Stimulated activated CD8-positive, alpha-beta memory T cell treated with anti-CD3 and anti-CD28 coated beads, Interleukin-7, amount 100 ng/mL, for 48 hours (primary cell): ENCODE measurements around the gene SNX8.
A peak's percentile ranks its signal among the peaks of the same experiment; 100 is the strongest.
"Not testable (repeated sequence)": the region's sequence is repeated elsewhere in the genome, so short reads cannot be mapped to it uniquely, and the experiment has no call there.

Experiments used
- DNase-seq, 2 donors: peaks; one replicate each; pipeline ENCODE4 v3.0.0-alpha.2; 2020; ENCODE audit warnings: low read depth in 1 of 2; ENCODE audit errors: extremely low read depth in 1 of 2

The SNX8 gene

DNA sequence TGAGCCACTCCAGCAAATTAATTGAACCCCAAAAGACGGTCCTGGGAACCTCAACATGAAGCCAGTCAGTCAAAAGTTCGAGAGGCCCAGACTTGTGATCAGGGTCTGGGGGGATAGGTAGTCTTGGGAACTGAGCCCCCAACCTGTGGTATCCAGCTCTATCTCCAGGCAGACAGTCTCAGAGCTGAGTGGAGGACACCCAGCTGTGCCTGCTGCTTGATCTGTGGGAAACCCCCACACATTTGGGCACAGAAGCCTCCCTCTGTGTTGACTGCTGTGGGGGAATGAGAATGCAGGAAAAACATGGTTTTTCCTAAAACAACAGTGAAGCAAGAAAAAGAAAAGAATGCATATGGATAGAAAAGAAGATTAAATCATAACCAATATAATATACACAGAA lies 16.3 kb upstream of the SNX8 start:
- DNase-seq = no peak

DNA sequence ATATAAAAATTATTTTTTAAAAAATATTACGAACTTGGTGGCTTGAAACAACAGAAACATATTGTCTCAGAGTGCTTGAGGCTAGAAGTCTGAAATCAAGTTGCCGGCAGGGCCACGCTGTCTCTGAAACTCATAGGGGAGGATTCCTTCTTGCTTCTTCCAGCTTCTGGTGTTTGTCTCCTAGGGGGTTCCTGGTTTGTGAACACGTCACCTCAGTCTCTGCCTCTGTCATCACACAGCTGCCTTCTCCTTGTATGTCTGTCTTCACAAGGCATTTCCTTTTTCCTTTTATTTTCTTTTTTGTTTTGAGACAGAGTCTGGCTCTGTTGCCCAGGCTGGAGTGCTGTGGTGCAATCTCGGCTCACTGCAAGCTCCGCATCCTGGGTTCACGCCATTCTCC lies 12.7 kb upstream of the SNX8 start:
- no peak for DNase-seq

DNA sequence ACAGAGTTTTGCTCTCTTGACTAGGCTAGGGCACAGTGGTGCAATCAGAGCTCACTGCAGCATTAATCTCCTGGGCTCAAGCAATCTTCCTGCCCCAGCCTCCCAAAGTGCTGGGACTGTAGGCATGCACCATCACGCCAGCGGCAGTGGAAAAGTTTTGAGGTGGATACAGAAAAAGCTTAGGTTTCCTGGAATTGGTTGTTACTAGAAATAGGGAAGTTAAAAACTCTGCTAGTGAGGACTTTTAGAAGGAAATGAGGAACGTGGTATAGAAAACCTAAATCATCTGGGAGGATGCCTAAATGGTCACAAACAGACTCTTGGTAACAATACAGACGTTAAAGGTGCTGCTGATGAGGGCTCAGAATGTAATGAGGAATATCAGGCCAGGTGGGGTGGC lies 10.9 kb upstream of the SNX8 start:
- DNase-seq = no peak

DNA sequence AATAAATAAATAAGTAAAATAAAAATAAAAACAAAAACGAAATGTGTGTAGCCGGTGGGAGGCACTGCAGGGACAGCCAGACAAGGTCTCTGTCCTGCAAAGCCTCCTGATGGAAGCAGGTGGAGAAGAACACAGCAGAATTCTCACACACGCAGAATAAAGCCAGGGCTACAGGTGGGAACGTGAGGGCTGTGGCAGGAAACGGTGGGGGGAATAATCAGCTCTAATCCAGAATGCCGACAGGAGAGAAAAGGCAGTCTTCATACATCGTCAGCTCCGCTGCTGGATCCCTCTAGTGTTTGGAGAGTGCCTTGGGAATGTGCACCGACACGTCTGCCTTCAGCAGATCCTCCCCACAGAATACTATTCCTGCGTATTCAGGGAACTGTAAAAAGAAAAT lies 6.8 kb upstream of the SNX8 start:
- DNase-seq = no peak

DNA sequence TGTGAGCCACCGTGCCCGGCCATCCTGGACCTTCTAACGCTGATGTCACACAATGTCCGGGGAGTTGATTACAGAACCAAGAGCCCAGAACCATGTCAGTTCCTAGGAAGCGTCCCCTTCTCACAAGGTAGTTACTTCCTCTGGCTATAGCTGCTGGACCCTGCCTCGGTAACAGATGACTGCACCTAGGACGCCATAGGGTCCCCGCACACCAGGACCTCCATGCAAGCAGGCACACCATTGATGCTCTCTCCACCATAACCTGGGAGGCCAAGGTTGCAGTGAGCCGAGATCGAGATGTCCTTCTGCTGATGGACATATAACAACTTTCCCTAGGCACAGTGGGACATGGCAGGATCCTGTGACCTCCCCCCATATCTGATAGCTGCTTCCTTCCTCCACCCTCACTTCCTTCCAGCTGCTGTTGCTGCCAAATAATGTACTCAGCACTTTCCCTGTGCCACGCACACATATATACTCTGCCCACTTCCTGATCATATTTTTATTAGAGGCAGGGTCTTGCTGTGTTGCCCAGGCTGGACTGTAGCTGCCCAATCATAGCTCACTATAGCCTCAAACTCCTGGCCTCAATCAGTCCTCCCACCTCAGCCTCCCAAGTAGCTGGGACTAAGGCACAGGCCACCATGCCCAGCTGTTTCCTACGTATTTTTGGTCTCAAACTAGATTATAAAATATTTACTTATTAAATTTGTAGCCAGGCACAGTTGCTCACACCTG lies 3.5 kb upstream of the SNX8 start:
- DNase-seq = no peak

DNA sequence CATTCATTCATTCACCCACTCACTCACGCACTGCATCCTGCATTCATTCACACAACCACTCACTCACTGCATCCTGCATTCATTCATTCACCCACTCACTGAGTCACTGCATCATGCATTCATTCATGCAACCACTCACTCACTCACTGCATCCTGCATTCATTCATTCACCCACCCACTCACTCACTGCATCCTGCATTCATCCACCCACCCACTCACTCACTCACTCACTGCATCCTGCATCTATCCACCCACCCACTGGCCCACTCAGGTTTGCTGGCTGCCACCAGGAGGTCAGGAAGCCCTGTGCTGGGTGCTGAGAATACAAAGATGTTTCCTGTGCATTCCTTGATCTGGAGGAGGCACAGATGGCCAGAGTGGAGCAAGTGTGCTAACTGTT lies 2.3 kb upstream of the SNX8 start:
- no peak for DNase-seq

DNA sequence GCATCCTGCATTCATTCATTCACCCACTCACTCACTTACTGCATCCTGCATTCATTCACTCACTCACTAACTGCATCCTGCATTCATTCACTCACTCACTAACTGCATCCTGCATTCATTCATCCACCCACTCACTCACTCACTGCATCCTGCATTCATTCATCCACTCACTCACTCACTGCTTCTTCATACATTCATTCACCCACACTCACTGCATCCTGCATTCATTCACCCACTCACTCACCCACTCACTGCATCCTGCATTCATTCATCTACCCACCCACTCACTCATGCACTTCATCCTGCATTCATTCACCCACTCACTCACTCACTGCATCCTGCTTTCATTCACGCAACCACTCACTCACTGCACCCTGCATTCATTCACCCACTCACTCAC lies 1.5 kb upstream of the SNX8 start:
- DNase-seq = no peak

DNA sequence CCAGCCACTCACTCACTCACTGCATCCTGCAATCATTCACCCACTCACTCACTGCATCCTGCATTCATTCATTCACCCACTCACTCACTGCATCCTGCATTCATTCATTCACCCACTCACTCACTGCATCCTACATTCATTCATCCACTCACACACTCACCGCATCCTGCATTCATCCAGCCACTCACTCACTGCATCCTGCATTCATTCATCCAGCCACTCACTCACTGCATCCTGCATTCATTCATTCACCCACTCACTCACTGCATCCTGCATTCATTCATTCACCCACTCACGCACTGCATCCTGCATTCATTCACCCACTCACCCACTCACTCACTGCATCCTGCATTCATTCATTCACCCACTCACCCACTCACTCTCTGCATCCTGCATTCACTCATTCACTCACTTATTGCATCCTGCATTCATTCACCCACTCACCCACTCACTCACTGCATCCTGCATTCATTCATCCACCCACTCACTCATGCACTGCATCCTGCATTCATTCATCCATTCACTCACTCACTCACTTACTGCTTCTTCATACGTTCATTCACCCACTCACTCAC lies 802 bp upstream of the SNX8 start:
- DNase-seq = not testable (repeated sequence)

DNA sequence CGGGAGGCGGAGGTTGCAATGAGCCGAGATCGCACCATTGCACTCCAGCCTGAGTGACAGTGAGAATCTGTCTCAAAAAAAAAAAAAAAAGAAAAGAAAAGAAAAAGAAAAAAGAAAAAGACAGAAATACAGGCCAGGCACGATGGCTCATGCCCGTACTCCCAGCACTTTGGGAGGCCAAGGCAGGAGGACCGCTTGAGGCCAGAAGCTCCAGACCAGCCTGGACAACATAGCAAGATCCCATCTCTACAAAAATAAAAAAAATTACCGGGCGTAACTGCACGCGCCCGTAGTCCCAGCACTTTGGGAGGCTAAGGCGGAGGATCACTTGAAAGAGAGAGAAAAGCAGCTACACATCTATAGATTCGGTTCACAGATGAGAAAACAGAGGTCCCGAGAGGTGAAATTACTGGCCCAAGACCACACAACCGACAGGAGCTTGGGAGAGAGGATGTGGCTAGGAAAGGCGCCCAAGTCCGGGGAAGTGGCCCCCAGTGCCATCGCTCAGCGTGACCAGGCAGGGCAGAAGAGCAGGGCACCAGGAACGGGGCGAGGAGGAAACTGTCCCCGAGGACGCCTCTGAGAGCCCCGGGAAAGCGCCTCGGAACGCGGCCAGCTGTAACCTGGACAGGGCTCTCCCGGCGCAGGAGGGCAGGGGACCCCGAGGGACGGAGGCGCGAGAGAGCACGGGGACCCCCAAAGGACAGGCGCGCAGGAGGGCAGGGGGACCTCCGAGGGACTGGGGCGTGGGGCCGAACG lies 612 bp downstream of the SNX8 start:
- peak in 1 of 2 donors; percentile 11 for DNase-seq

DNA sequence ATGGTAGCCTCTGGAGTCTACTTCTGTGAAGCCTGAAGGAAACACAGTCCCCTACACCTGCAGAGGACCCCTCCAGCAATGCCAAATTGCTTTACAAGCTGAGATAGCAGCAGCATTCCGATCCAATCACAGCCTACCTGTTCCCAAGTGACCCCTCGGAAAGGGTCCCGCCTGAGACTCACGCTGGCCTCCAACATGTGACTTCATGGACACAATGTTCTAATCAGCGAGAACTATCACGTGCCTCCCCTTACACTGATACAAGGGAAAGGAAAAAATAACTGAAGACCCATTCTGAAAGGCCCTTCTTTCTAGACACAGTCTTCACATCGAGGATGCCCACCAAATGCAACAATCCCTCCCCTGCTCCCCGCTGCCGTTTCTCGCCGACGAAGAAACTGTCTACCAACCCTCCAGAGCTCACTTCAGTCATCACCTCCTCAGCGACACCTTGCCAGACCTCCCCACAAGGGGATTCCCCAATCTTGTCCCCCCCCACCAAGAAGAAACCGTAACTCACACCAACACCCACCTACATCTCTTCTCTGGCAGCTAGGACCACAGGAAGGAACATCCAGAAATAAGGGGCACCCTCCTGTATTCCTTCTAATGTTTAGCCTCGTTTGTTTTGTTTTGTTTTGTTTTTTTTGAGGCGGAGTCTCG lies 1.8 kb downstream of the SNX8 start:
- no peak for DNase-seq

DNA sequence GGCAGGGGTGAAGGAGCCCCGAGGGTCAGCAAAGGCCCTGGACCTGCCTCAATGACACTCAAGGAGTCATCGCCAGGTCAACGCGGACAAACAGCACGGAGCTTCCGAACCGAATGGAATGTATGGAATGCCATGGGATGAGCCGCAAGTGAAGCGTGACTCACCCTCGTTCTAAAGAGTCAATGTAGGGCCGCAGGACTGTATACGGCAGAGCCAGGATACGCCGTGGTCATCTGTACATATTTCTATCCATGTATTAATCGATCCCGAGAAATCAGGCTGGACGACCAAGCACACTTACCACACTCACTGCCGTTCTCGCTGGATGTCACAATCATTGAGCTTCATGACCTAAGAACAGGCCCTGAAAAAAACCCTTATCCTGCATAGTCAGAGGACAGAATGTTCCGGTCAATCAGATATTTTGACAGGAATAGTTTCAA lies 4.3 kb downstream of the SNX8 start:
- no peak for DNase-seq

DNA sequence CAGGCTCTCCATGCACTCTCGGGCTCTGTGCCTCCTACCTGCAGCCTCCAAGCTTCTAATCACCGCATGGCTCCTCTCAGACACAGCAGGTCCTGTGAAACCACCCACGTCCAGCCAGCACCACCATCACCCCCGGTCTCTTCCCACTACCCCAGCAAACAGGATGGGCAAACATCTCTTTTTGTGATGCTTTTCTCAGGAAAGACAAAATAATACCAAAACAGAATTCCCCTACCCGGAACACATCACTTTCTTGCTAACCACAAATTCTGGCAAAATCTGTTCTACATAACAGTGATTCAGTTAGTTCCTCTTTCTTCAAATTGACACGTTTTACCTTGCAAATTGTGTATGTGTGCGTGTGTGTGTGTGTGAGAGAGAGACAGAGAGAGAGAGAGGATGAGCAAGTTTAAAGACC lies 6.5 kb downstream of the SNX8 start:
- no peak for DNase-seq

DNA sequence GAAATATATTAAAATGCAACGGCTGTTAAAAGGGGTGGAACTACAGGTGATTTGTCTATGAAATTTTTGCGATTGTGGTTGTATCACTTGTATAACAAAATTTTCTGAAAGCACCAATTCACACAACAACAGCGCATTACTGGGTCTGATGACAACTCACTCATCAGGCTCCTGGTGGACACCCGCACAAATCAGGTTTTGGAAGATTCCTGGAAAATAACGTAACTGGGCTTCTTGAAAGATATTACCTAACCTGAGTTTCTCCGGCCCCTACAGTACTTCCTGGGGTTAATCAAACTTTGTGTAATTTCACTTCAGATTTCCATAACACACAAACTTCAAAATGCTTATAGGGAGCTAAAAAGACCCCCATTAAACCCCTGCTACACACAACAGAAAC lies 7.6 kb downstream of the SNX8 start:
- no peak for DNase-seq

DNA sequence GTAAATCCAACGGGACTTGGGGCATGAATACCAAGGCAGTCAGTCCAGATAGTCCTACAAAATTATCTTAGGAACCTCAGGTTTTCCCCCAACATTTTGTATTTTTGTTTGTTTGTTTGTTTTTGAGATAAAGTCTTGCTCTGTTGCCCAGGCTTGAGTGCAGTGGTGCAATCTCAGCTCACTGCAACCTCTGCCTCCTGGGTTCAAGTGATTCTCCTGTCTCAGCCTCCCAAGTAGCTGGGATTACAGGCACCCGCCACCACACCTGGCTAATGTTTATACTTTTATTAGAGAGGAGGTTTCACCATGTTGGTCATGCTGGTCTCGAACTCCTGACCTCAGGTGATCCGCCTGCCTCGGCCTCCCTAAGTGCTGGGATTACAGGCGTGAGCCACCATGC lies 9.0 kb downstream of the SNX8 start:
- not testable (repeated sequence) for DNase-seq

DNA sequence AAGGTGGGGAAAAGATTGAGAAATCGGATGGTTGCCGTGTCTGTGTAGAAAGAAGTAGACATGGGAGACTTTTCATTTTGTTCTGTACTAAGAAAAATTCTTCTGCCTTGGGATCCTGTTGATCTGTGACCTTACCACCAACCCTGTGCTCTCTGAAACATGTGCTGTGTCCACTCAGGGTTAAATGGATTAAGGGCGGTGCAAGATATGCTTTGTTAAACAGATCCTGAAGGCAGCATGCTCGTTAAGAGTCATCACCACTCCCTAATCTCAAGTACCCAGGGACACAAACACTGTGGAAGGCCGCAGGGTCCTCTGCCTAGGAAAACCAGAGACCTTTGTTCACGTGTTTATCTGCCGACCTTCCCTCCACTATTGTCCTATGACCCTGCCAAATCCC lies 10.7 kb downstream of the SNX8 start:
- DNase-seq = not testable (repeated sequence)

DNA sequence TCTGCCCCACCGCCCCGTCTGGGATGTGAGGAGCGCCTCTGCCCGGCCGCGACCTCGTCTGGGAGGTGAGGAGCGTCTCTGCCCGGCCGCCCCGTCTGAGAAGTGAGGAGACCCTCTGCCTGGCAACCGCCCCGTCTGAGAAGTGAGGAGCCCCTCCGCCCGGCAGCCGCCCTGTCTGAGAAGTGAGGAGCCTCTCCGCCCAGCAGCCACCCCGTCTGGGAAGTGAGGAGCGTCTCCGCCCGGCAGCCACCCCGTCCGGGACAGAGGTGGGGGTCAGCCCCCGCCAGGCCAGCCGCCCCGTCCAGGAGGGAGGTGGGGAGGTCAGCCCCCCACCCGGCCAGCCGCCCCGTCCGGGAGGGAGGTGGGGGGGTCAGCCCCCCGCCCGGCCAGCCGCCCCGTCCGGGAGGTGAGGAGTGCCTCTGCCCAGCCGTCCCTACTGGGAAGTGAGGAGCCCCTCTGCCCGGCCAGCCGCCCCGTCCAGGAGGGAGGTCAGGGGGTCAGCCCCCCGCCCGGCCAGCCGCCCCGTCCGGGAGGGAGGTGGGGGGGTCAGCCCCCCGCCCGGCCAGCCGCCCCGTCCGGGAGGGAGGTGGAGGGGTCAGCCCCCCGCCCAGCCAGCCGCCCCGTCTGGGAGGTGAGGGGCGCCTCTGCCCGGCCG lies 11.4 kb downstream of the SNX8 start:
- DNase-seq = not testable (repeated sequence)

DNA sequence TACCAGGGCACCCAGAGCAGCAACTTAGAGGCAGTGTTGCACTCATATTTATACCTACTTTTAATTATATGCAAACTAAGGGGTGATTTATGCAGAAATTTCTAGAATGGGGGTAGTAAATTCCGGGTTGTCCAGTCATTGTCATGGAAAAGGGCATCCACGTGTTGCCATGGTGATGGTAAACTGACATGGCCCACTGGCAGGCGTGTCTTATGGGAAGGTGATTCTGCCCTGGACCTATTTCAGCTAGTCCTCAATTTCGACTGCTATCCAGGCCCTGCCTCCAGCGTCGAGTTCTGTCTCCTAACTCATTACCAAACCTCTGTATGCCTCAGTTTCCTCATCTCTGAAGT lies 12.8 kb downstream of the SNX8 start:
- no peak for DNase-seq

DNA sequence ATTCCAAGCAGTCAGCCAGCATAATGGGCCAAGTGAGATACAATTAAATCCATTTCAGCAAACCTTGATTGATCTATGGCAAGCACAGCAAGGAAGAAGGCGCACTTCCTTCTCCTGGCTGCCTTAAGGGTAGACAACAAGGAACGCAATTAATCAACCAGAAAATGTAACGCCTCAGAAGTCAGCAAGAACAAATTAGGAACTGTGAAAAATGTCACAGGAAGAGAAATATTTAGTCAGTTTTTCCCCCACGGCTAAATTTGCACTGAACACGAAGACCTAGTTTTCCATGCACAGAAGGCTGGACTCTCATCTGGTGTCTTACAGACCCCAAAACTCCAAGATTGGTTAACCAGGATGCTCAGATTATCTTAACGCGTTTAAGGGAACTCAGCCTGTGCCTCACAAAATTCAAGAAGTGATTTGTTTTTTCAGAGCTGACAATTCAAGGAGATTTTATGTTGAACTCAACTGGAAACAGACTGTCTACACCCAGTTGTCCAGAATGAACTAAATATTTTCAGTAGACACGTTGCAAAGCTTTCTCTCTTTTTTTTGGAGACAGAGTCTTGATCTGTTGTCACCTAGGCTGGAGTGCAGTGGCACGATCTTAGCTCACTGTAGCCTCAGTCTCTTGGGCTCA lies 14.2 kb downstream of the SNX8 start:
- no peak for DNase-seq

DNA sequence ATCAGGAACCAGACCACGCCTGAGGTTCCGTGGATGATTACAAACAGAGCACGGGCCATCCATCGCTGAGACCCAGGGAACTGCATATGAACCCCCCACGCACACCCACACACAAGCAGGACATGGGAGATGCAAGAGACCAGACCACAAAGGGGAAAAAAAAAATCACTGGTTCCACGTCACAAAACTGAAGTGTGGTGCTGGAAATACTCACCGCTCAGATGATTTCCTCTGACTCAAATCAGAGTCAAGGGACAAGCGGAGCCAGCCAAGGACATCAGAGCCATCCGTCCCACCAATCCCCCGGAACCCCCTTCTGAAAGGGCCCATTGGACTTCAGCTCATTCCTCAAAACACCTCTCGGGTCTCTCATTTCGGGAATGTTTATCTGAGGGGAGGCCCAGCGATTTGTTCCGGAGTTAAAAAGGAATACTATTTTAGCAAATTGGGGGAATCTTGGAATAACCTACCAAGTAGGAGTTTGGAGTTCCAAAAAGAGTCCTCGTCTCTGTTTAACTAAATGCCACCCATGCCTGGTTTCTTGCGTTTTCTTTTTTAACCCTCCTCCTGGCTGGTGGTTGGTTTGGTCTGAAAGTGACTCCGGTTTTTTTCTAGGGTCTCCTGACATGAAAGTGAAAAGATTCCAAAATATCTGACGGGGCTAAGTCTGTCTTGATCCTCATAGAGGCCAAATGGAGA lies 15.0 kb downstream of the SNX8 start:
- DNase-seq = peak; percentile 24 to 30

DNA sequence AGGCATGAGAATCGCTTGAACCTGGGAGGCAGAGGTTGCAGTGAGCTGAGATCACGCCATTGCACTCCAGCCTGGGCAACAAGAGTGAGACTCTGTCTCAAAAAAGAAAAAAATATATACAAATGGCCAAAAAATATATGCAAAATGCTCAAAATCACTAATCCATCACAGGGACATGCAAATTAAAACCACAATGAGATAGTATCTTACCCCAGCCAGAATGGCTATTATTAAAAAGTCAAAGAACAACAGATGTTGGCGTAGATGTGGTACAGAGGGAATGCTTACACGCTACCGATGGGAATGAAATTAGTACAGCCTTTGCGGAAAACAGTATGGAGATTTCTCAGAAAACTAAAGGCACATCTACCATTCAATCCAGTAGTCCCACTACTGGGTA lies 17.4 kb downstream of the SNX8 start:
- no peak for DNase-seq
